Renal pelvis (tissue), 4 donors: ENCODE results near the gene FGGY. TPM values are rescaled to one million over a fixed set of nuclear protein-coding genes. Genes with fewer than 3 reads are reported as not detected.

Experiments
- DNase-seq: peaks from one replicate; pipeline ENCODE4 v3.0.0-alpha.2; 2013
- polyA plus RNA-seq, 3 donors: library from polyadenylated mRNA; unstranded; fragments of 120-200 nt; gene quantifications; one replicate each; pipeline ENCODE4 v1.2.1, GENCODE V29; 2013; ENCODE audit not compliant: insufficient read length in 3 of 3

FGGY gene
- polyA plus RNA-seq, 3 donors, result 21.3 to 24.9 (median 23.3) TPM

DNA sequence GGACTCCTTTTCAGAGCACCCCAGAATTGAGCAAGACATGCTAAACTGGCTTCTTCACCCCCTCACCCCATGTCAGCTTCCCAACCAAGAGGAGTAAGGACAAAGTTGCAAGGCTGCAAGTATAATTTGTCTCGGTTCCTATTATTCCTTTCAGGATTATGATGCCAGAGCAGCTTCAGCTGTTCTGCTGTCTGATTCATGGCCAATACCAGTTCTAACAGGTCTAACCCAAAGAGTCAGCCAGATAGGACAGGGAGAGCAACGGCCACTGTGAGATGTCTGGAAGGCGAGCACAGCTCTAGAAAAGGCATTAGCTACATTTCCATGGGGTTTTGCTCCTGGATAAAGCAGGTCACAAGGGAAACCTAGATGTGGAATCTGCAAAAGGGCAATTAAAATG lies 464.5 kb downstream of the FGGY start:
- no peak for DNase-seq

- no peak for DNase-seq
Measured at GRCh38 chr1:59763418-59763817, 466.5 kb downstream of the FGGY start.

DNA sequence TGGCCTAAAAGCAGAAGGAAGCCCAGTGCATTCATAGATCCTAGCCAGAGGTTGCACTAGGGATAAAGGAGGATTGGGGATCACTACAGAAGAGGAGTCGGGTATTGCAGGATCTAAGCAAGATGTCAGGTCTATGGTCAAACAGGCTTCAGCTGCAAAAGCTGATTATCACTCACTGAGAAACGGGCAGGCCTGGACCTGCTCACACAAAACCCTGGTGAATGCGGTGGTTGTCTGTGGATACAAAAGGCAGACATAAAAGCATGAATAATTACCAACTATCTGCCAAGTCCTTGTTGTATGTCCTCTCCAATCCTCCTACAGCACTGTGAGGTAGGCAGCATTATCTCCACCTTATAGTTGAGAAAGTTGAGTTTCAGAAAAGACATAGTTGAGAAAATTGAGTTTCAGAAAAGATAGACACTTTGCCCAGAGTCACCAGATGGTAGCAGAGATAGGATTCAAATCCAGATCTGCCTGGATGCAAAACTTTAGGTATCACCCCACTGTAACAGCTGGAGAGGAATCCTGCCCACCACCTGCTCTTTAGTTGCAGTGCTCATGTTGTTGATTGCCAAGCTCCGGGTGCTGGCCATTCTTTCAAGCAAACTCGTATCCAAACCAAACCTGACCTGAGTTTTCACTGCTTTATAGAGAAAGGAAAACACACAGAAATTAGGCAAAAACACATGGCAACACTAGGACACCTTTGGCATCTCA lies 468.3 kb downstream of the FGGY start:
- DNase-seq, result no peak

GRCh38 chr1:59766227-59766855 lies 469.4 kb downstream of the FGGY start:
- DNase-seq, result no peak

GRCh38 chr1:59767119-59767518 lies 470.2 kb downstream of the FGGY start:
- DNase-seq, result no peak

GRCh38 chr1:59768792-59769735 lies 472.2 kb downstream of the FGGY start:
- DNase-seq, result no peak

- no peak for DNase-seq
Measured at GRCh38 chr1:59769736-59770095, 472.8 kb downstream of the FGGY start.

- DNase-seq, result no peak
Measured at GRCh38 chr1:59771361-59771760, 474.5 kb downstream of the FGGY start.

DNA sequence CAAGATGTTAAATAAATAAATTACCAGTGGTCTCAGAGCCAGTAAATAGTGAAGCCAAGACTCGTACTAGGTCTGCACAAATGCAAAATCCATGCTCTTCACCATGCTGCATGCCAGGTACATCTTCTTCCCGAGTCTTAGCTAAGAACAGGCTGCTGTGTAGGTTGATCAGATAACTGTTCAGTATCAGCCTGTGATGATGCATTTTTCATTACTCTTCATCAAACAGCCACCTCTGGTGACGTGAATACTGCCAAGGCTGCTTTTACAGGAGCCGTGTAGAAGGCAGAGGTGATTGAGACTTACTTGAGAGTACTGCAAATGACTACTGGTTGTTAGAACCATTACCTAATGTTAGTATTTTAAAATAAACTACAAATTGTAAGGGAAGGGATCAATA lies 478.6 kb downstream of the FGGY start:
- DNase-seq, result no peak

- DNase-seq, result no peak
Measured at GRCh38 chr1:59776960-59777852, 480.3 kb downstream of the FGGY start.

GRCh38 chr1:59779949-59780348 lies 483.1 kb downstream of the FGGY start:
- DNase-seq, result no peak

GRCh38 chr1:59788825-59789224 lies 491.9 kb downstream of the FGGY start:
- no peak for DNase-seq

DNA sequence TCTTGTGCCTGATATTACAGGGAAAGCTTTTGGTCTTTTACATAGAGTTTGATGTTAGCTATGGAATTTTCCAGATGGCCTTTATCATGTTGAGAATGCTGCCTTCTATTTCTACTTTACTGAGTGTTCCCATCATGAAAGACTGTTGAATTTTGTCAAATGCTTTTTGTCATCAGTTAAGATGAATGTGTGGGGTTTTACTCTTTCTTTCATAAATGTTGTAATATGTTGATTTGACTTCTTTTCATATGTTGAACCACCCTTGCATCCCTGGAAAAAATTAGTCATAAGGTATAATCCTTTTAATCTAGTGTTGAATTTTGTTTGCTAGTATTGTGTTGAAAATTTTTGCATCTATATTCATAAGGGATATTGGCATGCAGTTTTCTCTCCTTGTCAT lies 501.7 kb downstream of the FGGY start:
- DNase-seq, result no peak

DNA sequence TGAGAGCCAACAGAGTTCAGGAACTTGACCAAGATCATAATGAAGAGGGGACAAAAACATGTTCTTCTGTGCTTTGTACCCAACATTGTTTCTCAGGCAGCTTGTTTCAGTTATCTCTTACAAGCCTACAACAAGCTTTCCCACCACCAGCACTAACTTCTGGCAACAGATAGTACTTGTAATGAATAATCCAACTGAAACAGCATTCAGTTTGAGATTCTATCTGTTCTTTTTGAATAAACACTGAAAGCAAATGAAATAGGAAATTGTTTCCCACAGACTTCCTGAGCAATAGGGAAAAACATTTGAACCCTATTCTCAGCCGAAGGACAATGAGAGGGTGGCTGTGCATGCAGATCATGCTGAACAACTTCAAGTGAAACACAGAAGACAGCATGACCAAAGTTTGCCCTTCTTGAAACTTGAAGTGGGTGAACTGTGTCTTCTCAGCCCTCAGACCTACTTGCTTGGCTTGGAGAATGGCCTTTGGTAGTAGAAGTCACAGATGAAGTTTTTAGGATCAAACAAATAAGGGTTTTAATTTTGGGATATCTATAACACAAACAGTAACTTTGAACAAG lies 506.7 kb downstream of the FGGY start:
- no peak for DNase-seq

DNA sequence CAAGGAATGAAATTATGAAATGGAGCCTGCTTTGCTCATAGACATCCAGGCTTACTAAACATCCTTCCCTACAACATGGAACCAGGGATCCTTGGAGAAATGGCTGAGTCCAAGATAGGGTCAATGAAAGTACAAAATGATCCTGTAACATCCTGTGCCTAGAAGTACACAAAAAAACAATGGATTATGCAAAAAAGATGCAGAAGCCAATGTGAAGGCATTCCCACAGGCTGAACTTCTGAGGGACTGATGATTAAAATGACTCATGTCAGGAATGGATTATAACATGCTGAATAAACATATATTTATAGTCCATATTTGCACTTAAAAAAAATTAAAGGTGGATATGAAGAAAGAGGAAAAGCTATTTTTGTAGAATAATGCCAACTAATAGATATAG lies 507.4 kb downstream of the FGGY start:
- no peak for DNase-seq

DNA sequence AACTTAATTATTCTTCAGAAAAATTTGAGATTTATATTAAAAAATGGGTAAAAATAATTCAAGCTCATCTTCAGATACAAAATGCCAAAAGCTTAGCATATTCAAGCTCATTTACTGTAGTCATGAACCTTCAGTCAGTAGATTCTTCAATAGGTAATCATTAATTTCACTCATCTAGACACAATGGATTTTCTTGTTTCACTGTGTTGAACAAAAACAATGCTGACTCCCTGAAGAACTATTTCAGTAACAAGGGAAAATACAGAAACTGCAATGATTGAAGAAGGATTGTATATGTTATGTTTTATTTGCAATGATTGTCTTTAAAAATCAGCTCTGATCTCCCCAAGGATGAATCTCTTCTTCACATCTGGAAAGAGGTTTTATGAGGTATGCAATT lies 508.7 kb downstream of the FGGY start:
- no peak for DNase-seq
